ENCODE results near the gene HPSE2.

DNA sequence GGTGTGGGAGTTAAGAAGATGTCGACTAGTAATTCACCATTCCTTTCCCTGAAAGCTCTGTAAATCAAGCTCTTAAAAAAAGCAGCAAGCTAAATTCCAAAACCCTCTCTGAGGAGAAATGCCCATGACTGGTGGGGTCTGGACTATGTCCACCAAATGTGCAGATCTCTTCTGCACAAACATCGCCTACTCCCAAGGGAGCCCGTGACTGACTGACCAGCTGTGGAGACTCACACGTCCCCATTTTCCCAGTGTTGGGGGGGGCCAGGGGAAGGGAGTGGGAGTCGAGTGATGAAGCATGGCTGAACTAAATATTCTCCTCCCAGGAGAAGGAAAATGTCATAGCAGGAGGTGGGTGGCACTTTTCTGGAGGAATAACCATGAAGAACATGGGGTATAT, 624.8 kb downstream of the HPSE2 start:
- TF ChIP-seq EZH2phosphoT487 (IDR thresholded peaks at IDR 0.05; ENCODE audit: insufficient read depth, low read depth) (no peak), EZH2 (IDR thresholded peaks at IDR 0.05; ENCODE audit: insufficient read depth, poor library complexity, severe bottlenecking) (no peak)

Measured in GM23248 (cell line).